Measurements from ENCODE around the gene UNC5B.
"Not testable (repeated sequence)": the region's sequence is repeated elsewhere in the genome, so short reads cannot be mapped to it uniquely, and the experiment has no call there.

The UNC5B gene

DNA sequence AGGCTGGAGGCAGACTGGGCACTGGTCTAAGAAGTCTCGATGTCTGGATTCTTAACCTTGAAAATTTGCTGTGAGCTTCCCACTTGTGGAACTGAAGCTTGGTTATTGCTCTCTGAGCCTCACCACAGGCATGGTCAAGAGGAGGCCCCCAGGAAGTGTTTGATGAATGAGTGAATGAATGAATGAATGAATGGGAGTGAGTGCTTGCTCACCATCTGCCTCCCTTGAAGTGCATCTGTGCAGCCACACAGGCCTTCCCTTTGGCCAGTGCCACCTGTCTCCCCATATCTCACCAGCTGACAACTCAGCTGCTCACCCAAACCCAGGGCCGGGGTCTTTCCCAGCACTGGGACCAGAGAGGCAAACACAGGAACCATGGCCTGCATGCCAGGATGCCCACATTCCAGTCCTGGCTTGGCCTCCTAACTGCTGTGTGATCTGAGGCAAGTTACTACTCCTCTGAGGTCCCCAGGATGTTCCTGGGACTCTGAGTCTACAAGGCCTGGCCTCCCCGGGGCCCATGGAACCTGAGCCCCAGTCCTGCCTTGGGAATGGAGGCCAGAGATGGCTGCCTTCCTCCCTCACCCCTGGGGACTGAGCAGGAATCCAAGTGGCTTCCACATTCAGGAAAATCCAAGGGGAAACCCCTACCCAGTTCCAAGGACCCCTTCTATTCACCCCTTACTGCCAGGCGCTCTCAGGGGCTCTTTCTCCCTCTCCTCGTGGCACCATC lies 55.3 kb downstream of the UNC5B start:
- DNase-seq (ENCODE audit: low read depth in 2 of 2): no peak

DNA sequence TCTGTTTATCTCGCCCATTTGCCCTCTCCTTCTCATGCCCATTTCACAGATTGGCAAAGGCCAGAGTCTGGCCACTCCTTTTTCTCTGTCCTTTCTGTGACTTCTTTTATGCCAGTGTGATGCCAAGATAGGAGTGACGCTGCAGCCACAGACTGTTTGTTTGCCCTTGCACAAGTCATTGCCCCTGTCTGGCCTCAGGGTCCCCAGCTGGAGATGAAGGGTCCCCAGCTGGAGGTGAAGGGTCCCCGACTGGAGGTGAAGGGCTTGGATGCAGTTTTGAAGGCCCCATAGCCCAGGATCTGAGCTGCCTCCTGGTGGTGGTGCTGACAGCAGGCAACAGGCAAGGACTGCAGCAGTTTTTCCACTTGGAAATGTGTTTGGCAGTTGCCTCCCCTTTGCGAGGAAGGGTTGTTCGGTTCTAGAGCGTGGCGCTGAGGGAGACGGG lies 55.9 kb downstream of the UNC5B start:
- DNase-seq (ENCODE audit: low read depth in 2 of 2): no peak

DNA sequence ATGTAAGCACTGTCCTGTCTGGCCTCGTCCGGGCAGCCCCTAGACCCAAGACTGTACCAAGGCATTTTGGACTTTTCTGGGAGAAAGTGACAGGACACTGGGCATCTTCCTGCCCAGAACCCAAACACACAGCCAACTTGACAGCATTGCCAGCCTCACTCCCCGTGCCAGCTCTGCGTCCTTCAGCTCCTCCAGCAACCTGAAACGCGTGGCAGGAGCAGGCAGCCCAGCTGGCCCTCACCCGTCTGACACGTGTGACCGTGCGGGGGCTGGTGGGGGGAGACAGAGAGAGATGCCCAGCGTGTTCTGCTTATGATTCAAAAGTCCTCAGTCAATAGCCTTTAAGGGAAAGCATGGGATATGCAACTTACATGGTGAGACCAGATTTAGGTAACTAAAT lies 56.4 kb downstream of the UNC5B start:
- no peak for DNase-seq (ENCODE audit: low read depth in 2 of 2)

DNA sequence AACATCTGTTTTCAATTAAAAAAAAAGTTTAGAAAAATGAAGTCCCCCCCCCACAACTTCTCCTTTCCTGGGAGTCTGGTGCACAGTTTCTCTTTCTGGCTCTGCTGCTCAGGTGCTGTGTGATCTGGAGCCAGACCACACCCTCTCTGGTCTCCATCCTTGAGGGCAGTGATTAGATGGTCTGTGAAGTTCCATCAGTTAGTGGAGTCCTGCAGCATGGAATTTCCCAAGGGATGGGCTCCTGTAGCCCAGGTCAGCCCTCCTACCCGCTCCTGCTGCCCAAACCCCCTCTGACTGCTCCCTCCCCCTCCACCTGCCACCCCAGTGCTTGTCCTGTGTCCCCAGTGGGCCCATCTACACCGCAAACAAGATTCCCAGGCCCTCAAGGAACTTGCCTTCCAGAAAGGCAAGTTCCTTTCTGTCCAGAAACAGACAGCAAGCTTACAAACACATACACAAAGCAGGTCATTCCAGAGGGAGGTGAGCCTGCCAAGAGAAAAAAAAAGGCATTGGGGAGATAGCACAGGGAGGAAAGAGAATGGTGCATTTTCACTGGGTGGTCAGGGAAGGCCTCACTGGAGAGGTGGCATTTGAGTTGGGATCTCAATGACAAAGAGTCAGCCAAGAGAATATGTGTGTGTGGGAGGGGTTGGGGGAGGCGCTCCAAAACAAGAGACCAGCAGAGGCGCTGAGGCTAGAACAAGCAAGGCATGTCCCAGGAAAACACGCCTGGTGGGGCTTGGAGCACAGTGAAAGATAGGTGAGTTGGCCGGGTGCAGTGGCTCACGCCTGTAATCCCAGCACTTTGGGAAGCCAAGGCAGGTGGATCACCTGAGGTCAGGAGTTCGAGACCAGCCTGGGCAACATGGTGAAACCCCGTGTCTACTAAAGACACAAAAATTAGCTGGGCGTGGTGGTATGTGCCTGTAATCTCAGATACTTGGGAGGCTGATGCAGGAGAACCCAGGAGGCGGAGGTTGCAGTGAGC lies 57.2 kb downstream of the UNC5B start:
- no peak for DNase-seq (ENCODE audit: low read depth in 2 of 2)

DNA sequence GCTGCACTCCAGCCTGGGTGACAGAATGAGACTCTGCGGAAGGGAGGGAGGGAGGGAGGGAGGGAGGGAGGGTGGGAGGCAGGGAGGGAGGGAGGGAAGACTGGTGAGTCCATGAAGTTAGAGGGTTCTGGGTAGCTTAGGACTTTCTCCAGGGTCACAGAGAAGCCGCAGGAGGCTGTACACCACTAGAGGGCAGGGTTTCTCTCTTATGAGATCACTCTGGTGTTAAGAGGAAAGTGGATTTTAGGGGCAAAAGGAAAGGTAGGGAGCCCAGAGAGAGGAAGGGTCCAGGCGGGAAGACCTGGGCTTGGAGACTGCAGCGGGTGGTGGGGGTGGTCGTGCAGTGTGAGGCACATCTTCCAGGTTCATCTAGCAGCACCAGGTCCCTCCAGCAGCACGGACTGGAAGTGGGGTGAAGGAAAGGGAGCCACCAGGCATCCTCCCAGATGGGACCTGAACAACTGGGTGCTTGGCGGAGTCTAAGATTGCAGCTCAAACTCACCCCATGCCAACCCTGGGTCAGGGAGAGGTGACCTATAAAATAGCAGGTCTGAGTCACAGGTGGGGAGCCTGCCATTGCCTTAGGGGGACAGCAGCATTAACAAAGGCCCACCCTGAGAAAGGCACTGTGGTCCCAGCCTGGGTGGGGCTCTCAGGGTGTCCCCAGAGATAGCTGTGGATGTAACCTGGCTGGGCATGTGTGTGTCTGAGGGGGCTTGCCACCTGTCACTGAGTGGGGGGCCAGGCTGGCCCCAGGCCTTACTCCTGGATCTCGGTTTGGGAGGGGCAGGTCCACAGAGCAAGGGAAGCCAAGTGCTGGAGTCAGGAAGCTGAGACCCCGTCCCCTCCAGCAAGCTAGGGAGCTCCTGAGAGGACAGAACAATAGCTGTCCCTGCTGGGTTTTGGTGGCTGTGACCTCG lies 58.2 kb downstream of the UNC5B start:
- DNase-seq (ENCODE audit: low read depth in 2 of 2): no peak

DNA sequence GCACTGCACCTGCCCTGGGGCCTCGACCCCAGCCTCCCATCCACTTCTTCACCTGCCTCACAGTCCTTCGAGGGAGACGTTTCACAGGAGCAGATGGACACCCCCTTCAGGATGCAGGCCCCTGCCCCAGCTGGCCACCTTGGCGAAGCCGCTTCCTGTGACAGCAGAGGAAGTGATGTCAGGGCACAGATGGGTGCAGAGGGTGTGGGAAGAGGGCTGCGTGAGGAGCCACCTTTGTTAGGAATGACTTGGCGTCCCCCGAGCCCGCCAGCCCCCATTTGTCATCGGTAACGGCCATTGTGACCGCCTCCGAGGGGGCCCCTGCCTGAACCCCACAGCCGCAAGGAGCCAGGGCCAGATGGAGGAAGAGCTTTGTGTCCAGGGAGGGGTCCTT lies 59.3 kb downstream of the UNC5B start:
- DNase-seq (ENCODE audit: low read depth in 2 of 2): no peak

DNA sequence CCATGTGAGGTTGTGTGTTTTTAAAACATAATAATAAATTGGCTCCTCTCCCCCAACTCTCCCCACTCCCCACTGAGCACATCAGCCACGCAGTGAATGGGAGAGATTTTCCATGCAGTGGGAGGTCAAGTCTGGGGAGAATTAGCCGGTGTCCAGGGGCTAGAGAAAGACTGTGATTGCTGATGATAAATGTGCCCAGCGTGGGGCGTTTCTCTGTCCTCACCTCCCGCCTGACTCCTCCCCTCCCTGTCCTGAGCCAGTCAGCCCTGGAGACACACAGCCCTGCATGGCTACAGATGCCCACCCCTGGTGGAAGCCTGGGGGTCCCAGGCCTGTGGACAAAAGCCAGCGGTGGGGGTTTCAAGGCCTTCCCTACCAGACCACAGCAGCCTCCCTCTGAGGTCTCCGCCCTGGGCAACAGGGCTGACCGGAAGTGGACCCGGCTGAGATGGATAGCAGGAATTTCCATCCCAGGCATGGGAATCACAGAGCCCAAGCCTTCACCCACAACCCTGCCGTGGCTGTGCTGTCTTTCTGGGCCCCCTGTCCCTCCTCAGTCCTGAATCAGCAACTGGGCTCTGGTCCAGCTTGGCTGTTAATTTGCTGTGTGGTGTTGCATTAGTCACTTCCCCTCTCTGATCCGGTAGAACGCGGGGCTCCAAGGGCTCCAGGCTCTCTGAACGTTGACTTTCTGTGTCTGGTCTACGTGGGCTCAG lies 59.8 kb downstream of the UNC5B start:
- DNase-seq (ENCODE audit: low read depth in 2 of 2): no peak

DNA sequence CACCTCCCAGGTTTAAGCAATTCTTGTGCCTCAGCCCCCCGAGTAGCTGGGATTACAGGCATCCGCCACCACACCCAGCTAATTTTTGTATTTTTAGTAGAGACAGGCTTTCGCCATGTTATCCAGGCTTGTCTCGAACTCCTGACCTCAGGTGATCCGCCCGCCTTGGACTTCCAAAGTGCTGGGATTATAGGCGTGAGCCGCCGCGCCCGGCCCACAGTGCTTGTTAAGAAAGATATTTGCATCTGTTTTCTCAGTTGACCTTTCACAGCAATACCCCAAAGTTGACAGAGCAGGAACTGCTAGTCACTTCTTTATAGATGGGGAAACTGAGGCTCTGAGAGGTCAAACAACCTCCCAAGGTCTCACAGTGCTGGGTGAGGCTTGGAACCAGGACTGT lies 60.6 kb downstream of the UNC5B start:
- DNase-seq (ENCODE audit: low read depth in 2 of 2): not testable (repeated sequence)

DNA sequence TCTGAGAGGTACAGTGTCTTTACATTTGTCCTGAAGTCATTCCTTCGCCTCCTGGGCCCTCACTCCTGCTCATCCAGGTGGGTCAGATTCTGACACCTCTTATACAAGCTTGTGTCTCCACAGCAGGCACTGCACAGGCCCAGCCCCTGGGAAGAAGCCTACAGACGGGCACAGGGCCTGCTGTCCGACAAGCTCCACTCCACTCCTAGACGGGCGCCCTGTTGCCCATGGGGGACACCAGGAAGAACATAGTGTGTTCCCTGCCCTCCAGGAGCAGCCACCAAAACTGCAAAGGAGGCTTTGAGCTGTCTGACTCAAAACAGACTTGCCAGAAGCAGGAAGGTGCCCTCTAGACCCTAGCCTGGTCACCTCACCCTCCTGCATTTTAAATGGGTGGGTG lies 61.1 kb downstream of the UNC5B start:
- DNase-seq (ENCODE audit: low read depth in 2 of 2): no peak

DNA sequence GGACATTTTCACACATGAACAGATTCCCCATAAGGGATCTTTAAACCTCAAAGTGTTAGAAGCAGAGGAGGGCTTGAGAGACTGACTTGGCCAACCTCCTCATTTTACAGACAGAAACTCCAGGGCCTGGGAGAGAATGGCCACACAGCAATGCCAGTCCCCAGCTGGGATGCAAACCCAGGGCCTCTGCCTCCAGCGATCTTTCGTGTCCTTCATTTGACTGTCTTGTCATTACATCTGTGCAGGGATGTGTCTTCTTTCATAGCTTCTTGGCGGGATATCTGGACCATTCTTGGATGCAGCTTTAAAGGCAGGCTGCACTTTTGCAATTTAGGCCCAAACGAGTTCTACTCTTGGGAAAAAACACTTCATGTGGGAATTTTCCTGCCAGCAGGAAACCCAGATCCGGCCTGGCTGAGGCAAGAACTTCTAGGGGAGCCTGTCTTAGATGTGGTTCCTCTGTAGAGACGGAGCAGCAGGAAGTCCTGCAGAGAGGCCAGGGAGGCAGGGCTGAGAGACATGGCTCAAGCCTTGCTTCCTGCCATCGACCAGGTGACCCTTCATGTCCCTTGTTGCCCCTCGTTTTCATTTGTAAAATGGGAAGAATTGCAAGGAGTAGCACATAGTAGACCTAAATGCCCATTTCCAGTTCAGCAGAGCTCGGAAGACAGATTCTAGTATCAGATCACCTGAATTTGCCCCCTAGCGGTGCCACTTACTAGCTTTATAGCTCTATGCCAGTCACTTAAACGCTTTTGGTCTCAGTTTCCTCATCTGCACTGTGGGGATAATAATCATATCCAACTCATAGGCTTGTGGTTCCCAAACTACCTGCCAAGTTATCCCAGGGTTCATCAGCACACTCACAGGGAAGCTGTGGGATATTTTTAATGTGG lies 62.8 kb downstream of the UNC5B start:
- no peak for DNase-seq (ENCODE audit: low read depth in 2 of 2)

DNA sequence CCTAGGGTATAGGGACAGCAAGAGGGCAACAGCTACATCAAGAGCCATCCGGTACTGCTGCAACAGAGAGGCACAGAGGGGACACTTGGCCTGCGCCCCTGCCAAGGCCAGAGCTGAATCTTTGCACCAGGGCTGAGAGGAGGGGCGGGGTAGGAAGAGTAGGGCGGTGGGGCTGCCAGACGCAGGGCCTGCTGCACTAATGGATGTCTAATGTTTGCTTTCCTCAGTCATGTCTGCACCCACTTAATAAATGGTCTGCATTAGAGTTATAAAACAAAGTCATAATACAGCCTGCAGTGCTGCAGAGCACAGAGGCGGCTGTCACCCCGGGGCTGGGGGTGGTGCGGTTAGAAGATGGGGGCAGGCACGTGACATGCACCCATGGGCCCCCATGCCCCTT lies 64.5 kb downstream of the UNC5B start:
- DNase-seq (ENCODE audit: low read depth in 2 of 2): no peak

DNA sequence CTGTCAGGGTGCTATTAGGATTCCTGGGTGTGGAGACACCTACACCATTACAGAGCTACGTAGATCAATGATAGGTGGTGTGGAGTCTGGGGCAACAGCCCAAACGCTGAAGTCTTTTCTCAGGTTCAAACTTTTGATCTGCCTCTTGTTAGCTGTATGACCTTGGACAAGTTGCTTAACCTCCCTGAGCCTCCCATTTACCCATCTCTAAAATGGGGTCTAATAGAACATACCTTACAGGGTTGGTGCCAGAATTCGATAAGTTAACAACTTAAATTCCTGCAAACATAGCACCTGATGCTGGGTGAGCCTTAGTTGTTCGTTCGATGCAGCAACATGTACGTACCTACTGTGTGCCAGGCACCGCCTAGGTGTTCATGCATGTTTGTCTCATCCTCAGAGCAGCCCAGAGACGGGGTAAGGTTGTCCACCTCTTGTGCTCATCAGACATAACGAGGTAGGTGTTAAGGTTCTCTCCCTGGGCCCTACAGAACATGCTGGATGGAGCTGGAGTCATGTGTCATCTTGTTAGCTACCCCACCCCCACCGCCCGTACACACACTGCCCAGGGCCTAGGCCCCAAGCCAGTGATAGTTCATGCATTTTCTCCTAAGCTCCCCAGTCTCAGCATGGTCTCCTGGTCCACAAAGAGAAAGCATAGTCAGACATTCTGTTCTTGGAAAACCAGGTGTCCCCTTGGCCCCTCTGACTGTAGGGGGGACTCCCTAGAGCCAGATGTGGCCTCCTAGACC lies 65.7 kb downstream of the UNC5B start:
- no peak for DNase-seq (ENCODE audit: low read depth in 2 of 2)

DNA sequence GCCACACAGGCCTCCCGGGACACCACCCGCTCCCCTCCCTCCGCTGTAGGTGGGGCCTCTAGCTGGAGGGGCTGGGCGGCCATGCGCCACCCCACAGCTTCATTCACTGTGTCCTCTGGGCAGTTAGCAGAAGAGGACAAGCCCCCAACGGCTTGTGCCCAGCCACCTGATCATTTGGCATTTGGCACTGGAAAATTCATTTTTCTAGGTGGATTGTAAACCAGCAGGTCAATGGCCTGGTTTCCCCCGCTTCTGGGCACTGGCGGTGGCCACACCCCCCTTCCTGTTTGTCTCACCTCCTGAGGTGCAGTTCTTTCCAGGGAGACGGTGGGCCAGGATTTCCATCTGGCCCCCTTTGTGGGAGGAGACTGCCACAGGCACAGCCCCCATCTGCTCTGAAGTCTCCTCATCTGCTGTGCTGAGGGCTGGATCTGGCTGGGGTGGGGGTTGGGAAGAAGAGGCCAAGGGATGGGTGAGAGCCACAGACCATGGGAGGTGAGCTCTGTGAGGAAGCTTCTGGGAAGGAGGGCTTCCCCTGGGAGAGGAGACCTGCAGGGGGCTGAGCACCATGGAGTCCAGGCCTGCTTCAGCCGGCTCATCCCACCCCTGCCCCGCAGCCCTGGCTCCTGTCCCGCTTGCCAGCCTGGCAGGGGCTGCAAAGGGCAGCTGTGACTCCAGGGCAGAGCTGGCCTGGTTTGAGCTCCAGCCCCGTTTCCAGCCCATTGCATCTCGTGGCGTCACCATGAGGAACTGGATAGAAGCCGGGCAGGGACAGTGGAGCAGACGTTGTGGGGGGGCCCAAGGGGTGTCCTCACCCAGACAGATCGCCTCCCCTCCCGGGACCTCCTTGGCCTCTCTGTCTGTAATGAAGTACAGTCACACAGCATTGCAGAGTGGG lies 66.6 kb downstream of the UNC5B start:
- no peak for DNase-seq (ENCODE audit: low read depth in 2 of 2)

DNA sequence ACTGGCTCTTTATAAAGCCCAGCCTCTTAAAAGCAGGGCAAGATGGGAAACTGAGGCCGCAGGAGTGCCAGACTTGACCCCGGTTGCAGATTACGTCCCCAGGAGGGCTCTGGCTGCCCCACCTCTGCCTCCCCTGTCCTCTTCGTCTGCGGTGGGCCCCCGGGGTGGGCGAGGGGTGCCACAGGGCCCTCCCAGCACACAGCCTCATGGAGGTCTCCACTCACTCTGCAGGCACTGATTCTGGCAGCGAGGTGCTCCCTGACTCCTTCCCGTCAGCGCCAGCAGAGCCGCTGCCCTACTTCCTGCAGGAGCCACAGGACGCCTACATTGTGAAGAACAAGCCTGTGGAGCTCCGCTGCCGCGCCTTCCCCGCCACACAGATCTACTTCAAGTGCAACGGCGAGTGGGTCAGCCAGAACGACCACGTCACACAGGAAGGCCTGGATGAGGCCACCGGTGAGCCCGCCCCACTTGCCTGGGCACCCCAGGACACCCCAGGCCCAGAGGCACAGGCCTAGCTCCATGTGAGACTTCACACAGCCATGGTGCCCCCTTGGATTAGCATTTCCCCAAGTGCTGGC lies 67.3 kb downstream of the UNC5B start:
- no peak for DNase-seq (ENCODE audit: low read depth in 2 of 2)

DNA sequence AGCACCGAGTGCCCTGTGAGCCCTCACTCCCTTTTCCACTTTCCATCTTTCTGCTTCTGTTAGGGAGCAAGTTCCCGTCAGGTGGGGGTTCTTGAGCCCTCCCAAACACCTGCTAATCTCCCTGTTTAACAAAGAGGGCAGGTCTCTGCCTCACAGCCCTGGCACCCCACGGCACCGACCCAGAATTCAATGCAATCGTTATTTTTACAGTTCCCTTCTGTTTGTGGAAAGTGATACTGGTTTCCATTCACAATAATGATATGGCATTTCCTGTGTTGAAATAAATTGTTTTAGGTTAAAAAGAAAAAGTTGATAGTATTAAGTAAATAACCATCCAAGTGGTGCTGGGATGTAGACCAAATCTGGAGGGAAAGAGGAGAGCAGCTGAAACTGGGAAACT lies 67.8 kb downstream of the UNC5B start:
- no peak for DNase-seq (ENCODE audit: low read depth in 2 of 2)

DNA sequence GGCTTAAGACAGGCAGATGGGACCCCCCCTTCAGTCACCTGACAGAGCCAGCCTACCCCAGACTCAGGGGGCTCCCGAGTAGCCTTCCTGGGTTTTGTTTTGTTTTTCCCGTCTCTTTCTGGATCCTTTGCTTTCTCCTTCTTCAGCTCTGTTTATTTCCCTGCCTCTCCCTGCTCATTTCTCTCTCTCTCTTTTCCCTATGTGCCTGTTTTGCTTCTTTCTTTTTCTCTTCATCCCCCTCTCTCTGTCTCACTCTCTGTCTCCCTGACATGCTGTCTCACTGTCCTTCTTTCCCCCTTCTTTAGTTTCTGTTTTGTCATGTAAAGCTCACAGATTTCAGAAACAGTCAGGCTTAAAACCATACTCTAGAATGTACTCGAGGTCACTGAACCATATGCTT lies 68.5 kb downstream of the UNC5B start:
- no peak for DNase-seq (ENCODE audit: low read depth in 2 of 2)

DNA sequence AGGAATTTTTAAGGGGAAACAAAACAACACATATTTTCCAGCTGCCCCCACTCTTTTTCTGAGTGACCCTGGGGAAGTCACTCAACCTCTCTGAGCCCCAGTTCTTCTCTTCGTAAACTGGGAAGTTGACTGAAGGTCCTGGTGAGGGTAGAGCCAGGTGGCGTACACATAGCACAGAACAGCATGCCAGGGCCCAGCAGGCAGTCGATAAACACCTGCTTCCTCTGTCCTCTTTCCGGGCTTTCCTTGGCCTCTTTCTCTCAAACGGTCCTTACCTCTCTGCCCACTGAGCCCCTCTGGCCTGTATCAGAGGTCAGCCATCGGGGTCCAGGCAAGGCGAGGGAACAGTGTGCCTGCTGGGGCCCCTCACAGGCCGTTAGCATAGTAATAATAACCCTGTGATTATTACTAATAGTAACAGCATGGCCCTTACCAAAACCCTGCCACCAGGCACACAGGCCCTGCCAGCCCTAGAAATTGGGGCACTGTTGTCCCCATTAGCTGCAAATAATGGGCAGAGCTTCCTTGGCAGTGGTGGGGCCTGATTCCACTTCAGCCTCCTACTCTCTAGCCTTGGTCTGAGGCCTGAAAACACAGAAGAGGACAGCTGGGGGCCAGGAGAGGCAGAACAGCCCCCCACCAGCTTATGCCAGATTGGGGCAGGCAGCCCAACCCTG lies 69.4 kb downstream of the UNC5B start:
- DNase-seq (ENCODE audit: low read depth in 2 of 2): no peak

DNA sequence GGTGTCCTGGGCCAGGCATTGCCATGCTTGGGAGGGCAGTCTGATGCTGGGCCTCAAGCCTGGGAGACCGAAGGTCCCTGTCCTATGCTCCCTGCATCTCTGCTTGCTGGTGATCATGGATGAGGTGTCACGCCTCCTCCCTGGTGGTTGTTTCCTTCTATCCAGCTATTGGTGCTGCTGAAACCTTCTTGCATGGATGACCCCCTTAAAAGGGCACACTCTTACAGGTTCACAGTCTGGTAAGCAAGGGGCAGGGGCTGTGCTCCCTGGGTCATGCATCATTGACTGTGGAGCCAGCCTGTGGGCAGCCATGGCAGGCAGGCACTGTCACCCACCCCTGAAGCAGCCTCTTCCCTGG lies 69.9 kb downstream of the UNC5B start:
- DNase-seq (ENCODE audit: low read depth in 2 of 2): no peak

All from stimulated activated CD8-positive, alpha-beta memory T cell treated with anti-CD3 and anti-CD28 coated beads, Interleukin-2, amount 100 ng/mL, for 1 hour (primary cell).